ENCODE results near the gene PCOLCE2. TPM values are rescaled to one million over a fixed set of nuclear protein-coding genes. Genes with fewer than 3 reads are reported as not detected.

The PCOLCE2 gene
- total and polyA plus RNA-seq, 2 of the 8 experiments (the other 6 are each of a cell fraction or from before 2014, with no cell fraction given): 11.1 to 12.6 TPM

- Histone ChIP-seq H2BK120ac (replicated peaks; ENCODE audit: low read depth, low read length) (no peak overlapping the region), H3K27ac (ENCODE audit: low read depth, low read length) (no peak overlapping the region), H3K4me2 (ENCODE audit: insufficient read depth in 1 of 2, low read depth in 2 of 2, low read length in 2 of 2) (no peak overlapping the region), H3K14ac (ENCODE audit: insufficient read length) (no peak overlapping the region), H3K4me3 (ENCODE audit: extremely low read depth in 1 of 4, insufficient read depth in 2 of 4, low read depth in 3 of 4, low read length in 4 of 4) (no peak overlapping the region), H3K79me2 (ENCODE audit: control insufficient read depth in 1 of 2, insufficient read depth in 2 of 2, low read length in 2 of 2) (no peaks in the 10 kb centered on the region), H3K27me3 (replicated peaks in 1 of 4; ENCODE audit: control insufficient read depth in 3 of 4, extremely low read depth in 1 of 4, insufficient read depth in 3 of 4, low read length in 3 of 4) (no peaks in the 10 kb centered on the region), H2BK15ac (ENCODE audit: low read length) (no peak overlapping the region), H3K23me2 (ENCODE audit: low read depth, low read length) (no peaks in the 10 kb centered on the region), H3K4ac (replicated peaks; ENCODE audit: insufficient read length, low read depth, low read length) (no peak overlapping the region), H3K18ac (ENCODE audit: extremely low read depth, low read length) (no peak overlapping the region), H4K20me1 (replicated peaks in 1 of 2; ENCODE audit: control insufficient read depth in 1 of 2, insufficient read depth in 2 of 2, low read length in 2 of 2) (no peaks in the 10 kb centered on the region), H3K79me1 (ENCODE audit: low read depth, low read length) (no peaks in the 10 kb centered on the region), H2BK20ac (ENCODE audit: low read length) (no peak overlapping the region), H3K9ac (replicated peaks in 1 of 4; ENCODE audit: extremely low read depth in 1 of 4, low read depth in 3 of 4, low read length in 3 of 4) (no peak overlapping the region), H3K9me3 (ENCODE audit: insufficient read depth in 2 of 2, low read depth in 1 of 2, low read length in 1 of 2) (no peaks in the 10 kb centered on the region), H3K56ac (replicated peaks; ENCODE audit: insufficient read length, low read depth, low read length) (no peak overlapping the region), H3K23ac (ENCODE audit: insufficient read length) (no peak overlapping the region), H2BK12ac (ENCODE audit: low read depth, low read length) (no peak overlapping the region), H4K8ac (ENCODE audit: extremely low read depth, insufficient read depth, low read length) (no peak overlapping the region), H4K91ac (replicated peaks; ENCODE audit: insufficient read length, low read length) (no peak overlapping the region), H2AK5ac (ENCODE audit: low read depth, low read length) (no peak overlapping the region), H3K4me1 (replicated peaks in 1 of 4; ENCODE audit: control insufficient read depth in 3 of 4, insufficient read depth in 4 of 4, low read length in 3 of 4) (no peaks in the 10 kb centered on the region), H2AFZ (ENCODE audit: low read length) (0 out of 2 replicates have a peak overlapping the region, but pooled peaks have one; percentile 1), H3K36me3 (ENCODE audit: control insufficient read depth in 2 of 4, insufficient read depth in 4 of 4, low read length in 3 of 4) (no peaks in the 10 kb centered on the region), H4K5ac (ENCODE audit: insufficient read length, low read depth, low read length) (no peak overlapping the region), H2BK5ac (ENCODE audit: low read depth, low read length) (no peak overlapping the region)
- DNase-seq (ENCODE audit: low read depth in 1 of 2, low spot score in 2 of 2) (no peak), FAIRE-seq (no peak)
- ChIA-PET POLR2A (ENCODE audit: partially characterized antibody) (interaction anchor here (0.6 kb wide), 1 partner anchor 179 kb away, joined by 3 read pairs; no protein-coding TSS in a partner anchor), CTCF (ENCODE audit: partially characterized antibody) (interaction anchor here (1.3 to 1.6 kb wide), 3 partner anchors 8 to 86 kb away, joined by 3 to 6 read pairs (median 5); no protein-coding TSS in a partner anchor)
- 74% methylated on average over 3 of the region's 3 CpGs; no CpG with 5 or more reads in 1 of the 2 experiments for WGBS, 2 experiments (ENCODE audit: extremely low coverage in 1 of 2, insufficient coverage in 1 of 2, insufficient read length in 1 of 2, insufficient replicate concordance in 2 of 2, low coverage in 1 of 2, low lambda C conversion rate in 2 of 2, missing lambda C conversion rate in 1 of 2)
- TF ChIP-seq SIRT6 (IDR thresholded peaks at IDR 0.05; ENCODE audit: low read length) (no peak), CEBPB (IDR thresholded peaks at IDR 0.05; ENCODE audit: low read depth, low read length) (no peak), BACH1 (IDR thresholded peaks at IDR 0.05; ENCODE audit: low read length) (no peak), GABPA (IDR thresholded peaks at IDR 0.05; ENCODE audit: borderline replicate concordance, insufficient read depth, low read length) (no peak), FOSL1 (IDR thresholded peaks at IDR 0.05; ENCODE audit: insufficient read depth, low read depth, low read length) (no peak), CBX8 (IDR thresholded peaks at IDR 0.05; ENCODE audit: borderline replicate concordance, low read depth, low read length) (no peak), TAF7 (optimal IDR thresholded peaks at IDR 0.05; ENCODE audit: borderline replicate concordance, low read depth, low read length) (no peak), EZH2 (IDR thresholded peaks at IDR 0.05; ENCODE audit: low read depth, low read length, severe bottlenecking) (no peak), MAX (IDR thresholded peaks at IDR 0.05) (no peak), BCL11A (IDR thresholded peaks at IDR 0.05; ENCODE audit: low read depth in 2 of 2, low read length in 2 of 2) (no peak), TAF1 (IDR thresholded peaks at IDR 0.05; ENCODE audit: low read depth, low read length) (no peak), ASH2L (IDR thresholded peaks at IDR 0.05; ENCODE audit: low read length) (no peak), POLR2AphosphoS5 (IDR thresholded peaks at IDR 0.05; ENCODE audit: low read depth, low read length) (no peak), NANOG (IDR thresholded peaks at IDR 0.05; ENCODE audit: insufficient read depth, low read depth, low read length, poor library complexity, severe bottlenecking) (no peak), SP1 (IDR thresholded peaks at IDR 0.05; ENCODE audit: low read depth, low read length) (no peak)
Observed at GRCh38 chr3:142914286-142914811, 25.5 kb upstream of the PCOLCE2 start.

Data from H1 (cell line).